GDM1 (cell line): ENCODE results near the gene FAM168A.

ENCODE experiments used
- DNase-seq: peaks from one replicate; lab custom pipeline; 2025; lab: John Stamatoyannopoulos, UW

FAM168A gene

DNA sequence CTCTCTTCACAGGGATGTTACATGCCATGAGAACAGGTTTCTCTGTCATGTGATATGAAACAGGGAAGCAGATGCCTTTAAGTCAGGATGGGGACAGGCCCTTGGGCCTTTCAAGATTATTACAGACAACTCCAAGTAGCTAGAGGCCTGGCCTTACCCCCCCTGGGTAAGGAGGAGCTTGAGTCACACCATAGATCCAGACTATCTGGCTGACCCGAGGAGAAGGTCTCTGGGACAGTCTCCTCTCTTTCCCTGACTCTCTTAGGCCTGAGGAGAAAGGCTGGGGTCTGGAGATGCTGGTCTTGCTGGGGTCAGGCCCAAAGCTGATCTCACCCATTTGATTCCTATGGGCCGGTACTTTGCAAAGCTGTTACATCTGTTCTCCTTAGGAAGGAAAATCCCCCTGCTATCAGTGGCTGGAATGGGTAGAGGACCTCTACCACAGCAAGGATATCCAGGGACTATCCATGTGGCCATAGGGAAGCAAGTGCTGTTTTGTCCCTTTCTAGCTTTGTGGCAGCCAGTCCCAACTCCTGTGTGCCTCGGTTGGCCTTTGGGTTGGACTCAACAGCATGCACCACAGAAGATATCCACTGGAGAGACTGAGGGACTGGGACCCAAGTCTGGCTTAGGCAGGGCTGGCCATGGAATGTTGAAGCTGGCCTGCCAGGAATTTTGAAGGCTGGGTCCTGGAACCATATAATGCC lies 196.5 kb downstream of the FAM168A start:
- no peak for DNase-seq

DNA sequence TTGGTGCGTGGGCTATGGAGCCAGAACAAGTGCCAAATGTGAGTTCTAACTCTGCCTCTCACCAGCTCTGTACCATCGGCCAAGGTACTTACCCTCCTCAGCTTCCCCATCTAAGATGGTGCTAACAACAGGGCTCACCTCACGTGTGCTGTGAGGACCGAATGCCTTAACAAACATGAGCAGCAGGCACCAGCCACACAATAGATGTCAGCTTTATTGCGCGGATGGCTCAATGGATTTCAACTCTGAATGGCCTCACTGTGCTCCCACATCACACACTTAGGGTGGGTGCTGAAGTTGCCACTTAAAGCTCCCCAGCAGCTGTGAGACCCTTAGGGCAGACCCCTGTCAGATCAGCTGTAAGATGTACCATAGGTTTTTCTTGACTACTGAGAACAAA lies 197.6 kb downstream of the FAM168A start:
- no peak for DNase-seq

DNA sequence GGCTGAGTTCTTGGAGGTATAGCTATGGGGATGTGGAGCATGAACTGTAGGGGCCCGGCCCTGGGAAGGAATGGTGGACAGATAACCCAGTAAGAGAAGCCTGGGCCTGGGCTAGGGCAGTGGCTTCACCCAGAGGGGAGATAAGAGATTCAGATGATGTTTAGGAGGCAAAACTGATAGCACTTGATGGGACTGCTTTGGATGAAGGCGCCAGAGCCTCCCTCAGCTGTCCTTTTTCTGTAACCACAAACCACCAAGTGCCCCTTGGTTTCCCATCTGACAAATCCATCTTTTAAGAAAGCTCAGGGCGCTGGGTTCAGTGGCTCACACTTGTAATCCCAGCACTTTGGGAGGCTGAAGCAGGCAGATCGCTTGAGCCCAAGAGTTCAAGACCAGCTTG lies 198.3 kb downstream of the FAM168A start:
- DNase-seq = no peak

DNA sequence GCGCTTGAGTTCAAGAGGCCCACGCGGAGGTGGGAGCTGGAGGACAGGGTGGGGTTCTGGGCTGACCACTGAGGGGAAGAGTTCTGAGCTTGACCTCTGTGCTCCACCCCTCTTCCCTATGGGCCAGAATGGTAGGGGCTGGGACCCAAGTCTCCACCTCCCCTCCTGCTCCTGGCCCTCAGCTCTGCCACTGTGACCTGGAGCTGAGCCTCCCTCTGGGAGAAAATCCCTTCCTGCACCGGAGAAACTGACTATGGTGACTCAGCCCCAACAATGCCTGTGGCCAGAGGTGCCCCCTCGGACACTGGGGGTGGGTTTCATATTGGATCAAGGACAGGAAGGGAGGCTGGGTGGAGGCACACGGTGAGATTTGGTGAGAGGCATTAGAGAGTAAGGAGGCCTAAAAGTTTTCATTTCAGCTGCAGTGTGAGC lies 198.7 kb downstream of the FAM168A start:
- no peak for DNase-seq

DNA sequence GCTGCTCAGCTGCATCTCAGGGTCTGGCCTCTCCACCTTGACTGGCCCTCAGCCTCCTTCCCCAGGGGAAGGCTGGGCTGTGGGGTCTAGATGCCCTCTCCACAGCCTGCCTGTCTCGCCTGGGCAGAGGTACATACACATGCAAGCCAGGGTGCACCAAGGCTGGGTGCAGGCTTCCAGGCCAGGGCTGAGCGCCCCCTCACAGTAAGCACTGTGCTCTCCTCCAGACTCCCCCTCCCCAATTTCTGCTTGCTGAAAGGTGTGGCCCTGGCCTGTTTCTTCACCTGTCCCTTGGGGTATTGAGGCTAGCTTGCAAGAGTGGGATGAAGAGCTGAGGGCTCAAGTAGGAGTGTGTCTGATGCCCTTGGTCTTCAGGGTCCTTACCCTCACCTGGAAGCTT lies 199.2 kb downstream of the FAM168A start:
- DNase-seq = no peak

DNA sequence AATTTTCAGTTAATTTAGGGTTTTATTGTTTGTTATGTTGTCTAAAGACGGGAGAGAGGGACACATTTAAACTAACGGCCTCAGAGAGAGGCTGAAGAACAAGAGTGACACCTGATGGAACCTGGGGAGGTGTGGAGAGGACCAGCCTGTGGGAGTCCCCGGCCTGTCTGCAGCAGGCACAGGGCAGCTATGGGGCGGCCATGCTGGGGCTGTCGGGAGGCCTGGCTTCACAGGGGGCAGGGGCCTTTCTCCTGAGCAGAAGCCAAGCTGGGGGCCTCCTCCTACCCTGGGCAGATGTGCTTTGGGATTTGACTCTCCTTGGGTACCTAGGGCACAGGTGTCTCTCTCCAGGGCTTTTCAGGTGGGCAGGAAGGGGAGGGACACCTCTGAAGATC lies 199.8 kb downstream of the FAM168A start:
- DNase-seq = no peak

DNA sequence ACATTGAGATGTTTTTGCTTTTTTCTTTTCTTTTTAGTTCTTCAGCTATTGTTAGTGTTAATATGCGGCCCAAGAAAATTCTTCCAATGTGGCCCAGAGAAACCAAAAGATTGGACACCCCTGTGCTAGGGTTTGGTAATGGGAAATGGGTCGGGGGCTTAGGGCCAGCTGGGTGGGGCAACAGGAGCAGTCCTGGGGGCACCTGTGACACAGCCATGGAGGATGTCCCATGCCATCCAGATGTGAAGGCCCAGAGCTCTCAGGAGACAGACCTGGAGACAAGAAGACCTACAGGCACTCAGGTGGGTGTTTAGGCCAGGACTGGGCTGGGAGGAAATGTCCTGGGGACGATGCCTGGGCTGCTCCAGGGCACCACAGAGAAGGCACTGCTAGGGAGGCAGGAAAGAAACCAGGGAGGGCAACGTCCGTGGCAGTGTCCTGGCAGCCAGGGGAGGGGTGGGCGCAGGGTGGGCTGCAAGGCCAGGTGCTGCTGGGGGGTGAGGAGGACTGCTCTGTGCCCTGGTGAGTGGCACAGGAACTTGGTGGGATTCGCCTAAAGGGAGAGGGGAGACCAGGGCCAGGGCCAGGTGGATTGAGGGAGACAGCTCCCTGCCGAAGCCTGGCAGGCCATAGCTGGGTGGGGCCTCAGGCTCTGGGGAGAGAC lies 200.3 kb downstream of the FAM168A start:
- no peak for DNase-seq

DNA sequence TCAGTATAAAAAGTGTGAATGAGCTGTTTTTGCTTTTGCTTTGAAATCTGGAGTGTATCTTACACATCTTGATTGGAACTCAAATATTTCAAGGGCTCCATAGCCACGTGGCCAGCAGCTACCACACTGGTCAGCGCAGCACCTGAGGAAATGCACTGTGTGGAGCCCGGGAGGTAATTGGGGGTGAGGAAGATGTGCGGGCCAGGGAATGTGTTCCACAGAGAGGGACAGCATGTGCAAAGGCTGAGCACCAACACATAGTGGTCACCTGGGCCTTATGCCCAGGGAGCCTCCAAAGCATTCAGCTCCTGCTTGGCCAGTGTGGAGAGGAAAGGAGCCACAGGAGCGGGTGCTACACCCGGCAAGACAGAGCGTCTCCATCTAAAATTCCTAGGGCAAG lies 200.9 kb downstream of the FAM168A start:
- no peak for DNase-seq

DNA sequence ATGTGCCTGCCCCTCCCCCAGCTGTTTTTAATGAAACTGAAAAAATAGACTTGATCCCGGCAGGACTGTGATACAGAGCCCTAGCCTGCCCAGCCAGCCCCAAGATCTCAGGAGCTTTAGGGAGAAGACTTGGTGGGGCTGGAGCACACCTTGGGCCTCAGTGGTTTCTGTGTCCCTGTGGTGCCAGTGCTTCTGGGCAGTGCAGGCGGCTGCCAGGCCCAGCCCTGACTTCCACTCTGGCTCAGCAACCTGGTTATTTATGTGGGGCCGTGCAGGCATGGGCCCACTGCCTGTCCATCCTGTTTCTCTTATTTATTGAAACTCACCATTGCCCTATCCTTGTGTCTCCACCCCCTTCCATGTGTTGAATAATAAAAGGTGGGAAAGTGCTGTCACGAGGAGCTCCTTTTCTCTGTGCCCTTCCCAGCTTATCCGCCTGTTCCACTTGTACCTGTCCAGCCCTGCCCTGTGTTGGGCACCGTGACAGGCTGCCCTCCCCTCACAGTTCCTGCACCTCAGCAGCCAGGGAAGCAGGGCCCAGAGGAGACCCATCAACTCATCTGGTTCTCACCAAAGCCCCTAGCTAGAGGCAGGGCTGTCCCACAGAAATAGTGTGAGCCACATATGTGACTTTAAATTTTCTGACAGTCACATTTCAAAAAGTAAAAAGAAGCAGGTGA lies 201.5 kb downstream of the FAM168A start:
- DNase-seq = no peak

DNA sequence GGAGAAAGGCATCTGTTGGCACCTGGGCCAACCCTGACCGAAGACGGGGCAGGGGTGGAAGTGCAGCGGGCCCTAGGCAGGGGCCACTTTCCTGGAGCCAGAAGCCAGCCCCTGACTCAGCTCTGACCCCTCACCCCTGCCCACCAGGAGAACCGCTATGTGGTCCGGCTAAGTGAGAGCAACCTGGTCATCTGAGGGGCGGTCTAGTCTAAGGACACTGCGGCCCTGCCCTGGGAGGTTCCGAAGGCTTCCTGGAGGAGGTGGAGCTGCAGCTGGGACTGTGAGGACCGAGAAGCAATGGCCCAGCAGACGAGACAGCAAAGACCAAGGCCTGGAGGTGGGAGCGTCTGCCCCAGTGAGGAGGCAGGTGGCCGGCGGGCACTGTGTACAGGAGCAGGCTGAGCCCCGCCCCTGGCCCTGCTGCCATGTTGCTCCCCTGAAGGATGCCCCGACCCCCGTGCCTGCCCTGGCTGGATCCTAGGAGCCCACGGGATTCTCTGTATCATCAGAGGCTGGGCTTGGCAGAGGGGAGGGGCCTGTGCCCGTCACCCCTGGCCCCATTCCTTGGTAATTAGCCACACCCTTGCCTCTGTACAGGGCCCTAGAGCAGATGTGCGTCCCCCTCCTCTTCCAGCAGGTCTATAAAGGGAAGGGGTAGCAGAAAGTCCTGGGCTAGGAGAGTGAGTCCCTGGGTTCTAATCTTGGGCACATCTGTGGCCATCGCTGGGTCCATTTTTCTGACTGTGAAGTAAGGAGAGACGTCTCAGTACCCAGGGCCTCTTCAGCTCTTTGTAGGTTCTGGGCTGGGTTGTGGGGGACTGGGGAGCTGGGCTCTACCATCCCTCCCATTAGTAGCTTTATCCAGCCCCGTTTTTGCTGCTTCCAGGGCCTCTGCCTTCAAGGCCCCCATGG lies 202.4 kb downstream of the FAM168A start:
- DNase-seq = no peak

DNA sequence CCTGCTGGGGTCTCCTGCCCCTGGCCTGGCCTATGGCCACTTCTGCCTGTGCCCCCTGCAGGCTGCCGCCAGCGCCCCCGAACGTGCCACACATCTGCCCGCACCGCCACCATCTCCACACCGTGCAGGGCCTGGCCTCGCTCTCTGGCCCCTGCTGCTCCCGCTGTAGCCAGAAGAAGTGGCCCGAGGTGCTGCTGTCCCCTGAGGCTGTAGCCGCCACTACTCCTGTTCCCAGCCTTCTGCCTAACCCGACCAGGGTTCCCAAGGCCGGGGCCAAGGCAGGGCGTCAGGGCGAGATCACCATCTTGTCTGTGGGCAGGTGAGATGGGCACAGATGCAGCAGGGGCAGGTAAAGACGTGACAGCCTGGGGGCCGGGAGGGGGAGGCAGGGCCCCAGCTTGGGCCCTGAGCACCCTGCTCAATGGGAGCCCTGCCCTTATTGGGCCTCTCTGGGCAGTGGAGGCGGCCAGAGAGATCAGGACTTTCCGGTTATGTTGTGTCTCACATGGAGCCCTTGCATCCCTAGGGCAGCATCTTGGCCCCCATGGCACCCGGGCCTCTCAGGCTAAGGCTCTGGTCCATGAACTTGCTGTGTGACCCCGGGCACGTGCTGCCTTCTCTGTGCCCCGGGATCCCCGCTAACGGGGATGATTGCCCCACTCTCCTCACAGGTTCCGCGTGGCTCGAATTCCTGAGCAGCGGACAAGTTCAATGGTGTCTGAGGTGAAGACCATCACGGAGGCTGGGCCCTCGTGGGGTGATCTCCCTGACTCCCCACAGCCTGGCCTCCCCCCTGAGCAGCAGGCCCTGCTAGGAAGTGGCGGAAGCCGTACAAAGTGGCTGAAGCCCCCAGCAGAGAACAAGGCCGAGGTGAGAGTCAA lies 203.3 kb downstream of the FAM168A start:
- no peak for DNase-seq

DNA sequence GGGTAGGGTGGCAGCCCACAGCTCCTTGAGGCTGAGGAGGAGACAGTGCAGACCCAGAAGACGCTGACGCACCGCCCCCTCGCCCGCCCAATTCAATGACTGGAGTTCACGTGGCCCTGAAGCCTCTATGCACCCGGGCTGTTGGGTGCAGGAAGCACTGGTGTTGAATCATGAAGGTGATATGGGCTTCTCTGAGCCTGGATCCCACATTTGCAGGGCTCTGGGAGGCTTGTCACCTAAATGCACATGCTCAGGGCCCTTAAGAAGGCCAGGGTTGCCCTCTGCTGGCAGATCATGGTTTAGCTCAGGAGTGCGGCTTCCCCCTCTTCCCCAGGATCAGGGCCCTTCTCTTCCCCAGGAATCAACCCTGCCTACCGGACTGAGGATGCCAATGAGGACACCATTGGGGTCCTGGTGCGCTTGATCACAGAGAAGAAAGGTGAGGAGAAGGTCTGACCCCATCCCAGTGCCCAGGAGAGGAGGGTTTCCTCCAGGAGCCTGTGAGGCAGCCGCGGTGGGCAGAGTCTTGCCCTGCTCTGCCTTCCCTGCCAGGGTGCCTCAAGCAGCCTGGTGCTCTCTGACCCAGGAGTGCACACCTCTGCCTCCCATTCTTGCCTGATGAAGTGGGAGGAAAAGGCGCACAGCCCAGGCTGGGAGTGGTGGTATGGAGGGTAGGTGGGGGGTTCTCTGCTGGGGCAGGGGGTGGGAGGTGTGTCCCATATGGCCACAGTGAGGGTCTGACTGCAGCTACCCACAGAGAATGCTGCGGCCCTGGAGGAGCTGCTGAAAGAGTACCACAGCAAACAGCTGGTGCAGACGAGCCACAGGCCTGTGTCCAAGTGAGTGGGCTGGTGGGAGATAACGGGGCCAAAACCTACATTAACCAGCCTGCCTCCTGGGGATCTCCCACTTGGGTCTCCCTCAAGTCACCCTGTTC lies 204.2 kb downstream of the FAM168A start:
- DNase-seq = peak; percentile 48

DNA sequence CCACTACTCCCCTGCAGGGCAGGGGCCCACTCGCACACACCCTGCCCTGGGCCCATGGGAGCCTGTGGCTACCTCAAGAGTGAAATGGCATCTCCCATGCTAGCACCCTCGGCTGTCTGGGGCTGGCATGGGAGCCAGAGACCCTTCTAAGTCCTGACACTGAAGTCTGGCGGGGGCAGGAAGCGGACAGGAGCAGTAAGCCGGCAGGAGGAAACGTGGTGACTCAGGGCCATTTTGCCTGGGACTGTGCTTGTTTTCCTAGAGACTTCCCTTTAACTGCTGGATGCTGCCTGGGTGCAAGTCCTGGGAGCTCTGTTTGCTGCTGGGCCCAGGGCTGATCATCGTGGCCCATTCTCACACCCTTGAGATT lies 204.9 kb downstream of the FAM168A start:
- no peak for DNase-seq

DNA sequence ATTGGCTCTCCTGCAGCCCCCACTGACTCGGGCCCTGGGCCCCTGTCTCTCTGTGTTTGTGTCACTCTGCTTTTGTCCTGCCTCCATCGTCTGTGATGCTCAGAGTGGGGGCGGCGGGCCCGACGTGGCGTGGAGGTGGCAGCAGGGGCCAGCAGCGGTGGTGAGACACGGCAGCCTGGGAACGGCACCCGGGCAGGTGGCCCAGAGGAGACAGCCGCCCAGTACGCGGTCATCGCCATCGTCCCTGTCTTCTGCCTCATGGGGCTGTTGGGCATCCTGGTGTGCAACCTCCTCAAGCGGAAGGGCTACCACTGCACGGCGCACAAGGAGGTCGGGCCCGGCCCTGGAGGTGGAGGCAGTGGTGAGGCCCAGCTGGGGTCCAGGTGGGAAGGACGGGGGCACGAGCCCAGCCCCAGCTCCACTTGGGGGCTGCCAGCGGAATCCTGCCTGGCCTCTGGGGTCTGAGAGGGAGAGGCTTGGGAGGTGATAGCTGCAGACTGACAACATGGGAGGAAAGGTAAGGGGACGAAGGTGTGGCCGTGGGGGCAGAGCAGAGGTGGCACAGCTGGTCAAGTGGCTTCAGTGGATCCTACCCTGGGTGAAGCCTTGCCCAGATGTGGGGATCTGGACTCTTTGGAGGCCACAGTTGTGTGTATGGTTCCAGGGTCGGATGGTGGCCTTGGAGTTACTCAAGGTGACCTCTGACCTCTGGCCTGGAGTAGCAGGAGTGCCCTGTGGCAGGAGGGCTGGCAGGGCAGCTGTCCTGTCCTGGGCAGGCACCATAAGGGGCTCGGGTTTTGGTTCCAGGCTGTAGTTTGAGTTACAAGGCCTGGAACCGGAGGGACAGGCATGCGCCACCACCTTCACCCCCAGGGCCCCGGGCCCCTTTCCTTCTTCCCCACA lies 205.6 kb downstream of the FAM168A start:
- DNase-seq = no peak

DNA sequence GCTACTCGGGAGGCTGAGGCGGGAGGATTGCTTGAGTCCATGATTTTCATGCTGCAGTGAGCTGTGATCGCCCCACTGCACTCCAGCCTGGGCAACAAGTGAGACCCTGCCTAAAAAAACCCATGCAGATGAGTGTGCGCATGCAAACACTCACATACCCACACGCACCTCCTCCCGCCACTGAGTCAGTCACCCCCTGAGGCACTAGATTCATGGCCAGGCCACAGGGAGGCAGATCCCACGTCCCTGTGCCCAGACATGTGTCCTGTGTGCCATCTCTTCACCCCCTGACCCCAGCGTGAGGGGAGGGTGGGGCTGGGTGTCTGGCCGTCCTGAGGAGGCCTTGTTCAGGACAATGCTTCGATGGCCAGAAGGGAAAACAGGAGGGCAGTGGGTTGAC lies 206.2 kb downstream of the FAM168A start:
- no peak for DNase-seq

DNA sequence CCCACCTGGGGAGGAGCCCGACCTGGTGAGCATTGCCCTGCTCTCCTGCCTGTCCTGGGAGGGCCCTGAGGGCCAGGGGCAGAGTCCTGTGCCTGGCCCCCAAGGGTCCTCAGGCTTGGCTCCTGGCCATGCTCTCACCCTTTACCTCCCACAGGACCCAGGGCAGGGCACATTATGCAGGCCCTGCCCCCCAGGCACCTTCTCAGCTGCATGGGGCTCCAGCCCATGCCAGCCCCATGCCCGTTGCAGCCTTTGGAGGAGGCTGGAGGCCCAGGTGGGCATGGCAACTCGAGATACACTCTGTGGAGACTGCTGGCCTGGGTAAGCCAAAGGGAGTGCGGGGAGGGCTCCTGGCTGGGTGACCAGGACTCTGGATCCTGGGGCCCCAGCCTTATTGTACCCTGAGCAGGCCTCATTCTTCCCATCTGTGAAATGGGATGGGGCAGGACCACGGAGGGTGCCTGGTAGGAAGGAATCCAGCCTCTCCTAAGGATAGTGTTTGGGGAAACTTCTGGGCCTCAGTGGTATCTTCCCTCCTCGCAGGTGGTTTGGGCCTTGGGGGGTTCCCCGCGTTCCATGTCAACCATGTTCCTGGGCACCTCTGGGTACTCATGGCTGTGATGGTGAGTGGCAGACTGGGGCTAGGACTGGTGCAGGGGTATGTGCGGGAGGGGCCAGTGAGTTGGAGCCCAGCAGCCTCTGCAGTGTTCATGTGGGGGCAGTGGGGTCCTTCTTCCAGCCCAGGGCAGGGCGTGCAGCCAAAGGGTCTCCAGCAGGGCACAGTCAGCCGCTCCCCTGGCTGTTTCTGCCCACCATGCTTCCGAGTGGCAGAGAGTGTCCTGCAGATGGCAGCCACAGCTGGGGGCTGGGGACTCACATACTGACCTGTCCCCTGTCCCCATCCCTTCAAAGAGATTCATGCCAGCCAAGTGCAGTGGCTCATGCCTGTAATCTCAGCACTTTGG lies 207.0 kb downstream of the FAM168A start:
- no peak for DNase-seq

DNA sequence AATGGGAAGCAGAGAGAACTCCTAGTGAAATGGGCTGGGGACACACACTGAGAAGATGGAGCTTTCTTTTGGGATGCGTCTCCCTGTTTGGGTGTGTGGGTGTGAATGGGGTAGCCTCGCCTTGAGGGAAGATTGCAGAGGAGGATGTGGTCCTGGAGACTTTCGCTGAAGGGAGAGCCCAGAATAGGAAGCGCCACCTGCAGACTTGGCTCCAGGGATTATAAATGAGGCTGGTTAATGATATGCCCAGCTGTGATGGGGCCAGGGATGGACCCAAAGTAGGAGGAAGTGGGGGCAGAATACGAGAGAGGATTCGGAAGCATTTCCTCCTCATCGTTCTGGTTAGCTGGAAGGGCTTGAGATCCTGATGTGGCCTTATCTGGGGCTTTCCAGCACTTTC lies 208.0 kb downstream of the FAM168A start:
- DNase-seq = no peak

DNA sequence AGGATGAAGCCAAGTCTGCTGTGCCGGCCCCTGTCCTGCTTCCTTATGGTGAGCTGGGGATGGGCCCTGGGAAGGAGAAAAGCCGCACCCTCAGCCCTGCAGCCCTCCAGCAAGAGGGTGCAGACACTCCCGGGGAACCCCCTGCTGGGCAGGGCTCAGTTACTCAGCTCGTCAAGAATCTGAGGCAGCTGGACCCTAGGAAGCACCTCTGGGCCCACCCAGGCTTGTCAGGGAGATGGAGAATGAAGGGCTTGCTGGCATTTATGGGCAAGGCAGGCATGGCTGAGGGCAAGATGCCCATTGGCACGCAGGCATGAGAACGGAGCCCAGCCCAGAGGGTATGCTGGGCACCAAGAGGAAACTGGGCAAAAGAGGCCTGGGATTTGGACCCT lies 208.8 kb downstream of the FAM168A start:
- no peak for DNase-seq
